ENCODE data around the gene CRYGA. TPM values are rescaled to one million over a fixed set of nuclear protein-coding genes. Genes with fewer than 3 reads are reported as not detected.
"Not testable (repeated sequence)": the region's sequence is repeated elsewhere in the genome, so short reads cannot be mapped to it uniquely, and the experiment has no call there.

Gene CRYGA
- total RNA-seq, 1 donor from 2014 or later, result not detected

DNA sequence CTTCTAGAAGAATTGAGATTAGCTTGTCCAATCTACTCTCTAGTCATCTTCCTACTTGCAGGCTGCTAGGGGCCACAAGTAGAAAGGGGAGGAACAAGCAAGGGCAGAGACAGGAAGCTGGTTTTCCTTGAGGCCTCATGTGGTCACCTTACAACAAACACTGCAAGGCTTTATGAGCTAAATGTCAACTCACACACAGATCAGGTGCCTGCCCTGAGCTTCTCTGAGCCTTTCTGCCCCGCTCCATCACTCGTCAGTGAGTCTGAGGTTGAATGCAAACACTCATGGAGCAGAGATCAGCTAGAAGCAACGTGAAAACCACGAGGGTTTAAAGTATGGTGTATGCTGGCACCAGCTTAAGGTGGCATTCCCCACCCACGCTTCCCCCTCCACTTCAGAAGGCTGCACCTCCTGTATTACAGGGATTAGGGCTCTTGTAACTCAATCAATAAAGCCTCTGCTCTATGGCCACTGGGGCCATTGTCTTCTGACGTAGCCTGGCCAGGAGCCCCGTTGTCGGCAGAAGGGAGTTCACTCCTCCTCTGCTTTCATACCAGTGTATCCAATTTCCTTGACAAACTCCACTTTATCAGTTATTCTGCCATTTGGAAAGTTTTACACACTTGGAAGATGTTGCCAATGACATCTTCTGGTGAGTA is 28.3 kb downstream of the CRYGA start:
- no peak for DNase-seq
- intact Hi-C loops (cut with DNase I), result no loop called here
- ATAC-seq (ENCODE audit: poor library complexity), result no peak

DNA sequence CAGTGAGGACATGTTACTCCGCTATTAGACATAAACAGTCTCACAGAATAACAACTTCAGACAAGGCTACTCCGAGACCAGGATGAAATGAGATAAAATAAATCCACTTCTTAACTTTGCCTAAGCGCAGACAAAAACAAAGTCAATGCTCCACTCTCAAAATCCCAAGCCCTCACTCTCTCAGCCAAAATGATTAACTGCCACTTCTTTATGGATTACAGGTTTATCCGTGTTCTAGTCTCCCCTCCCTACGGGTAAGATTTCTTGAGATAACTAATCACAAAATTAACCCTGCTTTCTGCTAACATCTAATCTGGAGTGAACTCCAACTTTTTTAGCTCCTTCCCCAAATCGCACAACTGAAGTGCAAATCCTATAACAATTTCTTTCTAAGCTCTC is 32.7 kb downstream of the CRYGA start:
- DNase-seq (no peak), ATAC-seq (ENCODE audit: poor library complexity) (no peak)
- intact Hi-C loops (cut with DNase I), result no loop called here

DNA sequence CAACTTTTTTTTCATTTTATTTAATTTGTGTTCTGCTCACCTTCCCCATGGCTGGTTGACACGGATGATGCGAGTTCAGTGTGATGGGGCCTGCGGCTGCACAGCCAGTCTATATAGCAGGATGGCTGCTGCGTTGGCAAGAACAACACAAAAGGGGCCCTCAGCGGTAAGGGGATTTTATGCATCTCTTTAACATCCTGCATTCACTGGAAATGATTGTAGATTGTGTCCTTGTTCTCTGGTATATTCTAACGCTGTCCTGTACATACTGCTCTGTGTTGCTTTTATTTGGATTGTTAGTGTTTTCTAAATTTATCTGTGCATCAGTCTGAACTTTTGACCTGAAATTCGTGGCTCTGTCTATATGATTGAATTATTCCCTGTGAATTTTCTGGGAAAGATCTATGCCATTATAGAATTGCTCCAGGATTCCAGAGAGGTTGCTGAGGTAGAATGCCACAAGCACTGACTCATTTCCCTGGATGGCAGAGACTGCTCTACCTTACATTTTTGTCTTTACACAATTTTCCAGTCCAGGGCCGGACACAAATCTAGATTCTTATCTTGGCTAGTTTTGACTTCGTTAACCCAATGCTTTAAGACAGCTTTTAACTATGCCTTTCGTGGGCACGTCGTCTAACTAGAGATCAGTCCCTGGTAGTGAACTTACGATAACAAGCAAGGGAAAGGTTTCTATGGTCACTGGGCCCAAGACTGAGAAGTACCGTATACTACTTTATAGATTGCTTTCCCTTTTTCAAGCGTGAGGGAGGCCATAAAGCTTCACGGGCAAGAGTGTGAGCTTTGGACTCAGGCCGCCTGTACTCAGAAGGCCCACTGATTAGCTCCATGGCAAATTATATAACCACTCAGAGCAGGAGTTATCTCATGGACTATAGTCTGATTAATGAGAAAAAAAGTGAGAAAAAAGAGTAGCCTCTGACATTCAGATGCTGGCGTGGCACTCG is 33.4 kb downstream of the CRYGA start, which contains the start of gene CRYGC:
Gene CRYGC, minus strand, starts transcription at position 85 of the 968 bp plus-strand sequence. Its CDS starts 36 bp downstream, at position 49.
- ATAC-seq (ENCODE audit: poor library complexity), result no peak
- no peak for DNase-seq
- intact Hi-C loops (cut with DNase I), result no loop called here

DNA sequence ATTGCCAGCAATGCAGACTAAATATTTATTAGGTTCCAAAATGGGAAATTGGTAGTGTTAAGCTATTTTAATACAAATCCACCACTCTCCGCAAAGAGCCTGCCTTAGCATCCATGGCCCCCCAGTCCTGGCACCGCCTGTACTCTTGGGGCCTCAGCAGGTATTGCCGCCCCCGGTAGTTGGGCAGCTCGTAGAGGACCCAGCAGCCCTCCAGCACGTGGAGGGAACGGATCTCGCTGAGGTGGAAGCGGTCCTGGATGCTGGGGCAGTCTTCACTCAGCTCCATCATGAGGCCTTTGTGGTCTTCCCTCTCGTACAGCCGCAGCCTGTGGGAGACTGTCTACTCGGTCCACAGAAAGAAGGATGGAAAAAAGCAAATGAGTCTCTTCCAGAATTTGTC is 35.3 kb downstream of the CRYGA start:
- DNase-seq, result no peak
- intact Hi-C loops (cut with DNase I), result no loop called here
- ATAC-seq (ENCODE audit: poor library complexity), result no peak

DNA sequence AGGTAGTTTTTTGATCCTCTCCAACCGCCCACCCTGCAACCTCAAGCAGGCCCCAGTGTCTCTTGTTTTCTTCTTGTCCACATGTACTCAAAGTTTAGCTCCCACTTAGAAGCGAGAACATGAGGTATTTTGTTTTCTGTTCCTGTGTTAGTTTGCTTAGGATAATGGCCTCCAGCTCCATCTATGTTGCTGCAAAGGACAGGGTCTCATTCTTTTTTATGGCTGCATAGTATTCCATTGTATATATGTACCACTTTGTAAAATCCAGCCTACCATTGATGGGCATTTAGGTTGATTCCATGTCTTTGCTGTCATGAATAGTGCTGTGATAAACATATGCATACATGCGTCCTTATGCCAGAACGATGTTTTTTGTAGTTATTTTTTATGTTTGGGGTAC is 36.3 kb downstream of the CRYGA start:
- intact Hi-C loops (cut with DNase I), result no loop called here
- ATAC-seq (ENCODE audit: poor library complexity) (no peak), DNase-seq (no peak)

DNA sequence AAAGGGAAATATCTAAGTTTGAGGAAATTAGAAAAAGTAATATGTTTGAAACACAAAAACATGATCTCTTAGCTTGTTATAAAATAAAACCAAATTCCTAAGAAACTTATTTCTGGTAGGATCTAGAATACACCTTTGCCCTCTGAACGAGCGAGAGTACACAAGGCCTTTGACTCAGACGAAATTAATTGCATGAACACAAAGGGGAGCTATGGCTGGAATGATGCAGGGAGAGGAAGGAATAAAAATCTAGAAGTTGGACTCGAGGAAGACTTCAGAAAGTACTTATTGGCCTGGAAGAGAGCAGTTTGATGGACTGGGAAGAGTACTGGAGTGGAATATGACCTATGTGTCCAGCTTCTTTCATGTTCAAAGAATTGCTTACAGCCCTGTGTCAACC is 38.1 kb downstream of the CRYGA start:
- ATAC-seq (ENCODE audit: poor library complexity) (no peak), DNase-seq (no peak)
- intact Hi-C loops (cut with DNase I), result no loop called here

DNA sequence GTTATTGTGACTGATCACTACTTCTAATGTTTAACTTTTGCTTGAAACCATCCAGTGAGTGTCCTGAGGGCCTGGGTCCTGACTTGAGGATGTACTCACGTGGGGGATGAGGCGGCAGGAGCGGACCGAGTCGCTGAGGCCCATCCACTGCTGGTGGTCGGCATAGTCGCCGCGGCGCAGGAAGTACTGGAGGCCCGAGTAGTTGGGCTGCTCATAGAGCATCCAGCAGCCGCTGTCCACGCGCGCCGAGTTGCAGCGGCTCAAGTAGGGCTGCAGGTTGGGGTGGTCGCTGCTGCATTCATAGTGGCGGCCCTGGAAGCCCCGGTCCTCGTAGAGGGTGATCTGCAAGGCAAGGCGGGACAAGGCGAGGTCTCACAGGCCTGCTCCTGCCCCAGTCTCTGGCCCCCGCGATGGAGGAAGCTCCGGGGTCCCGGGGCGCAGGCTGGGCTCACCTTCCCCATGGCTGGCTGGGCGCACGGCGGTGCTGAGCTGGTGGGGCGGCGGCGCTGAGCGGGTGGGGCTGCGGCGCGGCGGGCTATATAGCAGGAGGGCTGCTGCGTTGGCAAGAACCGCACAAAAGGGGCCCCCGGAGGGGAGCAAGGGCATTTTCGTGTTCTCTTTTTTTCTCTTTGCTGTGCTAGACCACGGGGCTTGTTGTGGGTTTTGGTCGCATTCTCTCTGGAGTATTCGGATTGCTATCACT is 39.2 kb downstream of the CRYGA start, which contains the start of gene CRYGD:
Gene CRYGD, minus strand, starts transcription at position 512 of the 703 bp plus-strand sequence. Its CDS starts 51 bp downstream, at position 461.
- DNase-seq; intact Hi-C loops (cut with DNase I): not testable (repeated sequence)
- ATAC-seq (ENCODE audit: poor library complexity), result peak; percentile 15

DNA sequence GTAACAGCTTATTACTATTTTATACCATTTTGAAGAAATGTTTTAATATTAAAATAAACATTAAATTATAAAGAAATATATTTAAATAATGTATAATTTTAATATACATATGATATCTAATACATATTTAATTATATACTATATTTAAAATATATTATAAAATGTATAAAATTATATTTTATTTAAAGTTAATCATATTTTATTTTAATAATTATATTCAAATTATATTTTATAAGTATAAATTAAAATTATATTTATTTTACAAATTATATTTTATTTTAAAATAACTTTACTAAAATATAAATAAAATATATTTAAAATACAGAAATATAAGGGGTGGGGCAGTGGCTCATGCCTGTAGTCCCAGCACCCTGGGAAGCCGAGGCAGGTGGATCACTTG is 41.1 kb downstream of the CRYGA start:
- ATAC-seq (ENCODE audit: poor library complexity) (no peak), DNase-seq (no peak)
- intact Hi-C loops (cut with DNase I), result no loop called here

DNA sequence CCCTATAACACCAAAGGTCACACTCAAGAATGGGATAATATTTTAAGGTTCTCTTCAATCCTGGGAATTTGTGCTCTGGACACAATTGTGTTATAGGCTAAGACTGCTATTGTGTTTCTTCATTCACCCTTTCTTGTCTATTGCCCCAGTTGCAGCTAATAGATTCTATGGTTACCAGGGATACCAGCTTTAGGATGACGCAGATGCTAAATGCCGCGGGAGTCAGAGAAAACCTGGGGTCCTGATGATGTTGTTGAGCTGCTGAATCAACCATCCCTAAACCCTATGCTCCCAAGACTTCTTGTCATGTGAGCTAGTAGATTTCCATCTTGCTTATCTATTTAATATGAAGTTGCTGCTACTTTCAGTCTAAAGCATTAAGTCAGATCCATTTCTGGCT is 44.5 kb downstream of the CRYGA start:
- ATAC-seq (ENCODE audit: poor library complexity) (no peak), DNase-seq (no peak)
- intact Hi-C loops (cut with DNase I), result no loop called here

DNA sequence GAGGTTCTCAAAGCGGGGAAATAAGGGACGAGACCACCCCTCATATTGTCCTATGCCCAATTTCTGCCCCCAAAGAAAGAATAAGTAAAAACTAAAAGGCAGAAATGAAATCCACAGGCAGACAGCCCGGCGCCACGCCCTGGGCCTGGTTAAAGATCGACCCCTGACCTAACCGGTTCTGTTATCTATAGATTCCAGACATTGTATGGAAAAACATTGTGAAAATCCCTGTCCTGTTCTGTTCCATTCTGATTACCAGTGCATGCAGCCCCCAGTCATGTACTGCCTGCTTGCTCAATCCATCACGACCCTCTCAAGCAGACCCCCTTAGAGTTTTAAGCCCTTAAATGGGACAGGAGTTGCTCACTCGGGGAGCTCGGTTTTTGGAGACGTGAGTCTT is 46.0 kb downstream of the CRYGA start:
- DNase-seq; intact Hi-C loops (cut with DNase I); ATAC-seq (ENCODE audit: poor library complexity): not testable (repeated sequence)

DNA sequence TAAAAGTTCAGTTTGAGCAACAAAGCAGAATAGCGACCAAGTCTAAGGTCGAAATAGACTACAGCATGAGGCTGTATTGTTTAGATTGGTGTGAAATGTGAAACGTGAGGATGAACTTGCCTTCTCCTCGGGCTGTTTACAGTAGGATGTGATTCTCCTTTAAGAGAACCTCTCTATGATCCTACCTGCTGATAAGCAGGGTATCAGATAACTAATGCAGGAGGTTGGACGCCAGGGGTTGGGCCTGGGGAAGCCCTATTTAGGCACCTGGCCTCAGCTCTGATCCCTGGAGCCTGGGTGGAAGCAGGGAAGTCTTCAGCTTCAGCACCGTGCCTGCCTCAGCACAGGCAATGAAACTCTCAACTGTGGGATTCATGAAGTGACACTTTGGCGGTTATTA is 50.4 kb downstream of the CRYGA start:
- intact Hi-C loops (cut with DNase I), result no loop called here
- no peak for DNase-seq
- no peak for ATAC-seq (ENCODE audit: poor library complexity)

DNA sequence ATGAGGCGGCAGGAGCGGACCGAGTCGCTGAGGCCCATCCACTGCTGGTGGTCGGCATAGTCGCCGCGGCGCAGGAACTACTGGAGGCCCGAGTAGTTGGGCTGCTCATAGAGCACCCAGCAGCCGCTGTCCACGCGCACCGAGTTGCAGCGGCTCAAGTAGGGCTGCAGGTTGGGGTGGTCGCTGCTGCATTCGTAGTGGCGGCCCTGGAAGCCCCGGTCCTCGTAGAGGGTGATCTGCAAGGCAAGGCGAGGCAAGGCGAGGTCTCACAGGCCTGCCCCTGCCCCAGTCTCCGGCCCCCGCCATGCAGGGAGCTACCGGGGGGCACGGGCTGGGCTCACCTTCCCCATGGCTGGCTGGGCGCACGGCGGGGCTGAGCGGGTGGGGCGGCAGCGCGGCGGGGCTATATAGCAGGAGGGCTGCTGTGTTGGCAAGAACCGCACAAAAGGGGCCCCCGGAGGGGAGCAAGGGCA is 51.1 kb downstream of the CRYGA start:
- intact Hi-C loops (cut with DNase I); ATAC-seq (ENCODE audit: poor library complexity); DNase-seq: not testable (repeated sequence)

Other genes with a start within 250 kb of the CRYGA start
- 12.5 TPM for gene PLEKHM3, start 138.1 kb downstream of the CRYGA start, total RNA-seq
- not detected for gene CRYGD, start 39.1 kb downstream of the CRYGA start, total RNA-seq
- not detected for gene CRYGC, start 33.8 kb downstream of the CRYGA start, total RNA-seq
- gene CRYGB, start 17.4 kb downstream of the CRYGA start, total RNA-seq, result not detected
- not detected for gene C2orf80, start 26.4 kb upstream of the CRYGA start, total RNA-seq
- 43.6 TPM for gene IDH1, start 91.5 kb upstream of the CRYGA start, total RNA-seq
- 13.2 TPM for gene PIKFYVE, start 102.7 kb upstream of the CRYGA start, total RNA-seq
- gene PTH2R, start 243.2 kb upstream of the CRYGA start, total RNA-seq, result not detected

Data from Right ventricle myocardium superior (tissue), 1 donor.